HG03039 (cell line): ENCODE measurements around the gene KIZ.

ENCODE experiments used
- ATAC-seq: cut with Tn5 transposase; IDR thresholded peaks from one replicate; pipeline ENCODE4 v1.9.1; 2021; ENCODE audit warnings: mild to moderate bottlenecking, moderate library complexity; ENCODE audit not compliant: unreplicated experiment

The KIZ gene

DNA sequence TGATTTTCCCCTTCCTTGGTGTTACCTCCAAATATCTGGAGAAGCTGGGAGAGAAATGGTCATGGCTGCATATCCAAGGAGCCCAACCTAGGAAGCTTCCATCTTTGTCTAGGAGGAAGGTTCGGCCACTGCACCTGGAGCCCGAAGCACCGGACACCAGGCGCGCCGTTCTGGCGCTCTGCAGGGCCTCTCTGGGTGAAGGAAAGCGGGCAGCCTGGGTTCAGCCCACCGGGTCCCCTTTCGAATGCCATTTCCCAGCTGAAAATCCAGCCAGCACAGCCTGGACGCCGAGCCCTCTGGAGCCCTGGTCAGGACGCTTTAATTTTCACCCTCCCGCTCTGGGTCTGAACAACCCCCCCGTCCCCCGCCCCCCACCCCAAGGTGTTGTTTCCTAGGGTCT lies 21.0 kb upstream of the KIZ start:
- no peak for ATAC-seq

DNA sequence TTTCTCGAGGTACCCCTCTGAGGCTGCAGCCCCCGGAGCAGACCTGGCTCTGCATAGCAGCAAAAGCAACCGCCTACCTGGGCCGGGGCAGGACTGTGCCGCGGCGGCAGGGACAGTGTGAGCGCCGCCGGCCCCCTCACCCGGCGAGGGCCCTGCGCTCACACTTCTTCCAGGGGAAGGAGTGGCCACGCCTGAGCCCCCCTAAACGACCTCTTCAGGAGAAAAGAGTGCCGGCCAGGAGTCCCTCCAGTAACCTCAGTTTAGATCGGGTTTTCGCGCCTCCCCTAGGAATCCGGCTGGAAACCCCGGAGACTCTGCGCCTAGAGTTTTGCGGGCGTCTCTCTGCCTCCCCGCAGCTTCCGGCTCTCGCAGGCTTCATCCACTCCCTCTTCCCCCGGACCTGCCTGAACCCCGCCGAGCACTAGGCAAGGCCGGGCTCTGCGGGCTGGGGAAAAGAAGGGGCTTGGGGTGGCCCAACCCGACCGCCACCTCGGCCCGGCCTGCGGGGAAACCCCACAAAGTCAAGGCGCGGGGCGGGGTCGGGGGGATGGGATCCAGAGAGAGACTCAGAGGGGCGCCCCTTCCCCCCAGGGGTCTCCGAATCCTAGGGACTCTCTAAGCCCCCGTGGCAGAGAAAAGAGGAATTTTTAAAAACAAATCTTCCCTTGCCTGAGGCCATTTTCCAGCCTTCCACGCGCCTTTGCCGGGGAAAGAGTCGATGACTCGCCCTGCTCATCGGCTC lies 20.3 kb upstream of the KIZ start:
- no peak for ATAC-seq

DNA sequence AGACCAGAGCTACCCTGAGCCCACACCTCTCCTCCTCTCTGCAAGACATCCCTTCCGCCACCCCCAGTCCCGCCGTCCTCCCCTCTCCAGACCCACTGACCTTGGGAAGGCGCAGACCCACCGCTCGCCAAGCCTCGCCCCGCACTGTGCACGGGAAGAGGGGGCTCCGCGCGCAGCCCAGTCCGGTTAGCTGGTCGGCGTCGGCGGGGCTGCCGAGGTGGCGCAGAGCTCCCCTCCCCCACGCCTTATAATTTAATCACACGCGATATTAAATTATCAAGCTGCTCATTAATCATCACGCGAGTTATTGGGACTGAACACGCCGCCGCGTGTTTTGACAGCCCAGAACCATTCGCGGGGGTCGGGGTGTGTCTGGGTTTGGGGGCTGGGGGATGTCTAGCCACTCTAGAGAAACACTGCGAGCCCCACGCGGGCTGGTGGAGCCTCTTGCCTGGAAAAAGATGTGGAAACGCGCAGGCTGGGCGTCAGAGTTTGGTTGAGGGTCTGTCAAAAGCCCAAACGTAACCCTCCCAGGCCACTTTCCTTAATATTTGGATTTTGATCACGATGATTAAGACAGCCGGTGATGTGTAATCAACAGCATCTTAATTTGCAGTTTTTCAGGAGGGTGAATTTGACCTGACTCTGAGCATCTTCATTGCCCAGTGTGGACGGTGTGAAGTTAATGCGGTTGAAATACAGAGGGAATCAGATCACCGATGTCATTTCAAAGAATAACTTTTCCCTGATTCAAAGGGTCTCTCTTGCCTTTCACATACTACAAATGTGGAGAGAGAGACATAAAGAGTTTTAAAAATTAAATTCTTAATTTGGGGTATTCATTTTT lies 19.5 kb upstream of the KIZ start, which contains the start of gene LINC00237:
LINC00237 (minus strand) TSS at position 188 of the 847 bp plus-strand sequence.
- ATAC-seq, result no peak

DNA sequence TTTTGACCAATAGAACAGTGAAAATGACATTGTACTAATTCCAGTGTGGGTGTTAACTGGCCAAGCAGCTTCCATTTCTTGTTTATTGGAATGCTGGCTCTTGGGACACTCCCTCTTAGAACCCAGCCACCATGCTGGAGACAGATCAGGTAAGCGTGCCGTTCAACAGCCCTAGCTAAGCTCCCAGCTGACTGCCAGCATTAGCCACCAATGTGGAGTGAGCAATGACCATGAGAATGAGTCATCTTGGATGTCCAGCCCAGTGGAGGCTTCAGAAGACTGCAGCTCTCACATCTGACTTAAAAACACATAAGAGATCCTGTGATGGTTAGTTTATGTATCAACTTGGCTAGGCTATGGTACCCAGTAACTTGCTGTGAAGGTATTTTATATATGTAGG lies 16.7 kb upstream of the KIZ start:
- ATAC-seq, result no peak

DNA sequence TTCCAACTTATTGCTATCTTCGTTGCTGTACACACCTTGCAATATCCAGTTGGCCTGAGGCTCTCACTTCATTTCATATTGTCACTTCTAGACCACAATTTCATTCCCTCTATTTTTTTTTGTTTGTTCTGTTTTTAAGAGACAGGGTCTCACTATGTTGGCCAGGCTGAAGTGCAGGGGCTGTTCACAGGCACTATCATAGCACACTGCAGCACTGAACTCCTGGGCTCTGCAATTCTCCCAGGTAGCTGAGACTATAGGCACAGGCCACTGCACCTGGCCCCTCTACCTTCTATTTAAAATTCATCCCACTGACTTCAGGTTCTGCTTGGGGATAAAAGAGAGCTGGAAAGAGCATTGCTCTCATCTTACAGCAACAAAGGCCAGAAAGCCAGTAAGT lies 15.1 kb upstream of the KIZ start:
- no peak for ATAC-seq

DNA sequence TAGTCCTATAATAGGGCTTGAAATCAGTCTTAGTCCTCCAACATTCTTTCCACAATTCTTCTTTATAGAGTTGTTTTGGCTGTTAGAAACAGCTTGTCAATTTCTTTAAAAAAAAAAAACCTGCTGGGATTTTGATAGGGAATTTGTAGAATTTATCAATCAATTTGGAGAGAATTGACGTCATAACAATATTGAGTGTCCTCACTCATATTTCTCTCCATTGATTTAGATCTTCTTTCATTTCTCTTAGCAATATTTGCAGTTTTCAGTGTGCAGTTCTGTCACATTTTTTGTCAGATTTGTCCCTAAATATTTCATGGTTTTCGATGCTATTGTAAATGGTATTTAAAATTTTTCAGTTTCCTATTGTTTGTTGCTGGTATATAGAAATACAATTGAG lies 14.5 kb upstream of the KIZ start:
- ATAC-seq, result no peak

DNA sequence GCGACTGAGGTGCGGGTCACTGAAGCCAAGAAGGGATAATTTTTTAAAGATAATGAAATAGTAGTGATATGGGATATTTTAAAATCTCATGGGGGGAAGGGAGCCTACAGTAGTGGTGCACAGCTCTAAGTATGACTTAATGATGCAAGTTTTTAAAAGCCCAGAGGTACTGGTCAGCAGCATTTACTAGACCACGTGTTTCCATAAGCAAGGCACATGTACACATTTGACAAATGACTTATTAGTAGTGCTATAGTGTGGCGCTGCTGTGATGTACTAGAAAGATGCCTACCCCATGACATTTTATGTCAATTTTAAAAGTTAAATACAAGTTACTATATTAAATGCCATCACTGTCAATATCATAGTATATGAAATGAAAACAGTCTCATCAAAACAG lies 12.2 kb upstream of the KIZ start:
- no peak for ATAC-seq

DNA sequence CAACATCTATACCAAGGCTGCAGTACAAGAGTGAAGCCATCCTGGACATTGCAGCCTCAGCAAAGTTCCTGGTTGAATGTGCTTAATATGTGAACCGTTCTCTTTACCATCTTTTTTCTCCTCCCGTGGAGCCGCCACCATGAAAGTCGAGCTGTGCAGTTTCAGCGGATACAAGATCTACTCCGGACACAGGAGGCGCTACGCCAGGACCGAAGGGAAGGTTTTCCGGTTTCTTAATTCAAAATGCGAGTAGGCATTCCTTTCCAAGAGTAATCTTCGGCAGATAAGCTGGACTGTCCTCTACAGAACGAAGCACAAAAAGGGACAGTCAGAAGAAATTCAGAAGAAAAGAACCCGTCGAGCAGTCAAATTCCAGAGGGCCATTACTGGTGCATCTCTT lies 11.3 kb upstream of the KIZ start:
- no peak for ATAC-seq

DNA sequence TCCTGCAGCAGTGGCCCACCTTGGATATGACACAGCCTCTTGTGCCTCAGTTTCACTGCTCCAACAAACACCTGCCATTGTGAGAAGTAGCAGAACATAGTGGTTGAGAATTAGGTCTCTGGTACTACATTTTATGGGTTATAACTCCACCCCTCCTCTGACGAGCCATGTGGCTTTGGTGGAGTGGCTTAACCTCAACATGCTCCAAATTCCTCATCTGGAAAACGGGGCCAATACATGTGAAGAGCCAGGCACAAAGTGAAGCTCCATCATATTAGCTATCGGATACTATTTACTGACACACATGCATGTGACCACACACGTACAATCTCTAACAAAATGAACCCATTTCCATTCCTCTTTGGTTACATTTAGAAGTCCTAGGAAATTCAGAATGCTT lies 8.4 kb upstream of the KIZ start:
- no peak for ATAC-seq

DNA sequence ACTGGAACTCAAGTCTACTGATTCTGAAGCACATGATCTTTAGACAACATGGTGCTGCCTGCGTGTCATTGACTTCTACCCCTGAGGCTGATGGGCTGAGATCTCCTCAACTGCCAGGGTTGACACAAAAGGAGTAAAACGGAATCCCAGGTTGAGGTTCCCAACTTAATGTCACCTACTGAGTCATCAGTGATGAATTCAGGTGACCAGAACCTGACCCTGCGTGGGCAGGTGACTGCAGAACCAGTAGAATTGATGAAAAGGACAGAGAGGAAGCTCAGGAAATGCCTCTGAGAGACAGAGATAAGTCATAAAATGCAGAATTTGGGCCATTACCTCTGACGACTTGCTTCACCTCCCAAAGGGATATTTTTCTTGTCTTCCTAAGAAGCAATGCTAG lies 7.7 kb upstream of the KIZ start:
- no peak for ATAC-seq

DNA sequence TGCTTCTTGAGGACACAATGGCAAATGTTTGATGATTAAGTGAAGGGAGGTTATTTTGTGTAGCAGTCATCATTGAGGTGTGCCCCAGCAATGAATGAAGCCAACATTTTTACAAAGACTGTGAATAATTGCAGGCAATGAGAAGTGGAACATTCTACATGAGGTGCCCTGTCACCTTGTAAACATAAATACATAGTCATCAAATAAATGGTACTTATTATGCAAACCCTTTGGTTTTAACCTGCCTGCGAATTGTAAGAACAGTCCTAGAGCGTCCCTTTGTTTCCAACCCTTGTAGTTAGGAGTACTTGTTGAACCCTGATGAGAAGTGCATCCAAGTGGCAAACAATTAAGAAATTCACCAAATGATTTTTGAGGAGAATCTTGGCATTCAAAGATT lies 7.1 kb upstream of the KIZ start:
- ATAC-seq, result no peak

DNA sequence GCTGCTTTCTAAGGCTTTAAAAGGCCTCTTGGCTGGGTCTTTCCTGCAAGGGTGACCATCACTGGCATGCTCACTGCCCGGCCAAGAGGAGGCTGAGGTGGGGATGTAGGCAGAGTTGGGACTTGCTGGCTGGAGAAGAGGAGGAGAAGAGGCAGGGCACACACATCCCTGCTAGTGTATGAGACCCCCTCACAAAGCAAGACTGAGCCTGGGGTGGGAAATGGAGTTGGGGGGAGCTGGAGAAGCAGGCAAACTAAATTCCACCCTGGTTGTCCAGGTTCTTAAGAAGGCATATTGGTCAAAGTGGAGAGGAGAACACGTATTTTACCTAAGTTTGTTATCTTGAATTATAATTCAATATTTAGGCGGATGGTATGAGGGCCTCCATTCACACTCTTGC lies 1.7 kb upstream of the KIZ start:
- ATAC-seq, result no peak

DNA sequence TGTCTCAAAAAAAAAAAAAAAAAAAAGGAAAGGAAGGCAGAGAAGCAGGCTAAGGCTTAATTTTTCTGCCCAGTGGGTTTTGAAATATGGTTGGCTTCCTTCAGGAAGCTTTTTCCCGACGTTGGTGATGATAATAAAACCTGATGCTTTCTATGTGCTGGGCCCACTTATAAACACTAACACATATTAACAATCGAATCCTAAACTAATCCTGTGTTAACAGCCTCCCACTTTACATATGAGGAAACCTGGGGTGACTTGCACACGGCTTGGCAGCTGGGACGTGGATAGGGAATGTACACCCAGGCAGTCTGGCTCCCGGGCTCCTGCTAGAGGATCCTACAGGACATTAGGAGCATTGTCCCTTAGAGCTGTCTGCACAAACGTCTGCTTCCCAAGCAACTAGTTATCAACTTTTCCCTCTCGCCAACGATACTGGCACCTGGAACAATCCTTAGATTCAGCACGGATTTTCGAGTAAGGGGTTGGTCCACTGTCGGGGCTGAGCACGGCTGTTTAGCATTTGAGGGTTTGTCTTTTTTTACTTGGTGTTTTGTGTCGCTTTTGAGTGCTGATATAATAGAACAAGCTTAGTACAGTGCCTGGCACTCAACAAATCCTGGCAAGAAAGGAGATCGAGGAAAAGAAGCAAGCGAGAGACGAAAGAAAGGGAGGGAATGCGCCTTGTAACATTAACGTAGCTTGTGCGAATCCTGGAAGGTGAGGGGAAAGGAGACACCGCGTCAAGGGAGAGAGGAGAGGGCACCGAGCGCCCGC lies 622 bp upstream of the KIZ start:
- peak; percentile 3 for ATAC-seq

DNA sequence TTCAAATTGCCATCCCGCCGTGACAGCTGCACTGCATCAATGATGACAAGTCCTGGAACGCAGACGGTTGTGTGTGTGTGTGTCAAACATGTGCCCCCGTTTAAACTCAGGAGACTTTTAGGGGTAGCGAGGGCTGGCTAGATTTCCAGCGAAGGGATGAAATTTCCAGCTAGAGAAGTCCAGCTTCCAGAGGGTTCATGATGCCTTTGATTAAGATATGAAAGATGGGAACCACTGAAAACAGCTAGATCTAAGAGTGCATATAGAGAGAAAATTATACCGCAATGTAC lies 644 bp downstream of the KIZ start:
- no peak for ATAC-seq

DNA sequence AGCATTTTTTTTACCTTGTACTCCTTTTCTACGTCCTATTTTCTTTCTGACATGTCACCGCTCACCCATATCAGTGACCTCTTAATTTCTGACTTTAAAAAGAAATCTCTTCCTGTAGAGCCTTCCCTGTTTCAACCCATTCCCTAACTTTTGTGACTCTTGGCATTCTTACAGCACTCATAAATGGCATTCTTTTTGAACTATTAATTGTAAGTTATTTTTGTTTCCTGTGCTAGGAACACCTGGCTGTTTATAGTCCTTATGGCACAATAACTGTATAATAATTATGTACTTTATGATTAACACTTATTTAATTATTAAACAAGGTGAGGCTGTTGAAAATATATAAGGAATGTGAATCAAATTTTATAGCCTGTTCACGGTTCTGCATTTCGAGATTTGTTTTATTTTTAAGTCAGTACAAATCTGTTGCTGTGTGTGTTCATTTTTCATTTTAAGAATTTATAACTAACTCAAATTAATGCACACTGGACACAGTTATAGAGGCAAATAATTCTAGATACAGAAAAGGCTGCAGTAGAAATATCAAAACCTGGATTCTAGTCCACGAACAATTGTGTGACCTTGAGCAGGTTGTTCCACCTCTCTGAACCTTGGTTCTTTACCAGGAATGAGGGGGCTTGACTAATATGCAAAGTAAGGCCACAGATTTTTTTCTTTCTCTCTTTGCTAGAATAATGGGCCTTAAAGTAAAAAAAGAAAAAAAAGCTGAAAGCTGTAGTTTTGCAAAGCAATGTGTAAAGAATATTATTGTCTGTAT lies 1.5 kb downstream of the KIZ start:
- ATAC-seq, result no peak

DNA sequence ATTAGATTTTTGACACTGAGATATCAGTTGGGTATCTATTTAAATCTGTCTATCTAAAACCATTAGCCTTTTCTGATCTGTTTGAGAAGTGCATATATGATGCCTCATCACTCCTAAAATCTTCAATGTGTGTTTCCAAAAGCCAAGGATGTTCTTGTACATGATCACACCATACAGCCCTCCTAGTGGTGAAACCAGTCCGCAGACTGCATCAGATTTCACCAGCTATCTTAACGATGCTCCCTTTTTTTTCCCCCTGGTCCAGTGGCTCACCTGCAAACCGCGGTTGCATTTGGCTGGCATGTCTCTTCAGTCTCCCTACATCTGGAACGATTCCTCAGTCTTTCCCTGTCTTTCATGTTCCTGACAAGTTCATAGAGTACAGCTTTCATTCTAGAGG lies 4.0 kb downstream of the KIZ start:
- no peak for ATAC-seq

DNA sequence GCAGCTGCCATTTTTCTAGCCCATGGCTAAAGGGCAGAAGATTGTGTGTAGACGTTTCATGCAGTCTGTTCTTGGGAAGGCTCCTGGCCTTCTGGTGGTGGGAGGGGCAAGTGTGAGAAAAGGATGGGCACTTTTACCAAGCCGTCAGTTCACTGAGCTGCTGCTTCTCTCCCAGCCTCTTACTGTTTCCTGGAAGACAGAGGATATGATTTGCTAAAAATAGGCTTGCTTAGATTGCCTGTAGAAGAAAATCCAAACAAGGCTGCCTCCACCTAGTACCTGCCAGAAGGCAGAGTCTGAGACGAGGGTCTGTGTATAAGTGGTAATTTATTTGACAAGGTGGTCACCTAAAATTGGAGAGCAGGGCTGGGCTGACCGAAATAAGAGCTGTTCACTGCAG lies 7.5 kb downstream of the KIZ start:
- no peak for ATAC-seq

DNA sequence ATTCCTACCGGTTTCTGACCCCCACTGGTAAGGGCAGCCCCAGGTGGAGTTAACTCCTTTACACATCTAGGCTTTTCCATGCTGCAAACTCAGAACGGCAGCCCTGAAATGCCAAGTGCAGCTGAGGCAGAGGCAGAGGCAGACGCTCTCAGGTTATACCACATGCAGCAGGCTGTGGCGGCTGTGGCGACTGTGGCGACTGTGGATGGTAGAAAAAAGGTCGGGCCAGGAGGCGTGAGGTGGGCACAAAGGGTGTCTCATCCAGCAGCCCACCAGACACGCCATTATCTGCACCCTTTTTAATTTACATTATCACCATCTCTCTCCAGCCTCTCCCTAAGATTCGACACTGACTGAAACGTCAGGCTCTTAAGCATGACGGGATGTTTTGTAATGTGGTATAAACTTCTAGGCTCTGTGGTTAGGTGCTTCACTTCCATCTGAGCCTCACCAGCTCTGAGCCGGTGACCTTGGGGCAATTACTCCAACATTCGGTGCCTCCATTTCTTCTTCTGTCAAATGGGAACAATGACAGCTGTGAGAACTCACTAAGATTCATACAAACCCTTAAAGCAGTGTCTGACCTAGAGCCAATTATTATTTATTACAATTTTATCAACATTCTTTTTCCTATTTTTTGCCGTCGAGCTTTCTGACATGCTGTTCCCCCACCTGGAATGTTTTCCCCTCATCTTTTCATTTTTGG lies 8.2 kb downstream of the KIZ start:
- no peak for ATAC-seq

DNA sequence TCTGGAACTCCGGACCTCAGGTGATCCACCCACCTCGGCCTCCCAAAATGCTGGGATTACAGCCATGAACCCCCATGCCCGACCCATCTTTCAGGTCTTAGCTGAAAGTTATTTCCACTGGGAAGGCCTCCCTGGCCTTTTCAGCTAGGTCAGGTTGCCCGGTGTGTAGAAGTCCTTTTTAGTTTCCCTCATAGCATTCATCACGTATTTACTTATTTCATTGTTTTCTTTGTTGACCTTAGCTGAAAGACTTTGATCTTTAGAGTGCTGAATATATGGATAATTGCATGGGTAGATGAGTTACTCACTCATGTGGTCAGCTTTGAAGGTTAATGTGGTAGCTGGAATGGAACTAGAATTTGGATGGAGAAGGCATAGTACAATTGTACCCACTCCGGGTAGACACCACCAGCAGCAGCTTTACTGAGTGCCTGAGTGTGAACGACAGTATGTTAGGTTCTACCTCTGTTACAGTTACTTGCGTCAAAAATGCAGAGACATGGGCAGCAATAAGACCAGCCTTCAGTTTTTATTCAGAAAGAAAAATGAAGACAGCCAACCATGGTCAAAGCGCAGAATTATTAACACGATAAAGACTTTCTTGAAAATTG lies 9.1 kb downstream of the KIZ start:
- ATAC-seq, result no peak
